HuH-7 (cell line): ENCODE data around the gene DMBX1.

Experiments used
- DNase-seq: peaks from one replicate; pipeline ENCODE4 v3.0.0; 2011; ENCODE audit warnings: low spot score

Gene DMBX1

GRCh38 chr1:46483589-46483988 is 6.0 kb upstream of the DMBX1 start:
- no peak for DNase-seq

- no peak for DNase-seq
These were observed 4.7 kb upstream of the DMBX1 start for GRCh38 chr1:46484783-46485490.

- no peak for DNase-seq
These were observed 3.8 kb upstream of the DMBX1 start for GRCh38 chr1:46485564-46486431.

- no peak for DNase-seq
These were observed 3.1 kb upstream of the DMBX1 start for GRCh38 chr1:46486432-46487015.

- DNase-seq = peak; percentile 93
These were observed 1.8 kb upstream of the DMBX1 start for GRCh38 chr1:46487818-46488218.

- DNase-seq = no peak
These were observed 1.1 kb upstream of the DMBX1 start for GRCh38 chr1:46488343-46489168.

- DNase-seq = no peak
These were observed 433 bp upstream of the DMBX1 start for GRCh38 chr1:46489169-46489637.

- DNase-seq = no peak
These were observed 695 bp downstream of the DMBX1 start for GRCh38 chr1:46490406-46490655.

- DNase-seq = no peak
These were observed 1.2 kb downstream of the DMBX1 start for GRCh38 chr1:46490656-46491442.

- no peak for DNase-seq
These were observed 2.0 kb downstream of the DMBX1 start for GRCh38 chr1:46491443-46492268.

- no peak for DNase-seq
These were observed 2.7 kb downstream of the DMBX1 start for GRCh38 chr1:46492269-46492853.

- no peak for DNase-seq
These were observed 3.2 kb downstream of the DMBX1 start for GRCh38 chr1:46492871-46493270.

- no peak for DNase-seq
These were observed 3.8 kb downstream of the DMBX1 start for GRCh38 chr1:46493316-46494032.

GRCh38 chr1:46494910-46495309 is 5.3 kb downstream of the DMBX1 start:
- no peak for DNase-seq

GRCh38 chr1:46495778-46496177 is 6.1 kb downstream of the DMBX1 start:
- DNase-seq = no peak

- DNase-seq = no peak
These were observed 6.9 kb downstream of the DMBX1 start for GRCh38 chr1:46496505-46496904.

- DNase-seq = no peak
These were observed 7.4 kb downstream of the DMBX1 start for GRCh38 chr1:46497020-46497419.

GRCh38 chr1:46497665-46498064 is 8.0 kb downstream of the DMBX1 start:
- no peak for DNase-seq

- no peak for DNase-seq
These were observed 11.9 kb downstream of the DMBX1 start for GRCh38 chr1:46501528-46501927.

GRCh38 chr1:46503421-46503820 is 13.8 kb downstream of the DMBX1 start:
- DNase-seq = no peak
